H1 (cell line): Measurements from ENCODE around the gene ECEL1. TPM values are rescaled to one million over a fixed set of nuclear protein-coding genes. Genes with fewer than 3 reads are reported as not detected.
"Not testable (repeated sequence)": the region's sequence is repeated elsewhere in the genome, so short reads cannot be mapped to it uniquely, and the experiment has no call there.

Experiments
- CTCF ChIA-PET: fragments of 300-600 bp; sonication (Branson Sonifier 250); formaldehyde crosslinking; loops from one replicate; lab custom pipeline; 2021; ENCODE audit not compliant: partially characterized antibody; lab: Charles Lee
- POLR2A ChIA-PET: fragments of 300-600 bp; sonication (Branson Sonifier 250); formaldehyde crosslinking; loops from one replicate; lab custom pipeline; 2021; ENCODE audit warnings: inconsistent platforms; ENCODE audit not compliant: partially characterized antibody; lab: Charles Lee
- DNase-seq, 2 experiments: peaks; one replicate each; pipeline versions ENCODE4 v3.0.0 to v3.0.0-alpha.2; 2010 to 2022; ENCODE audit warnings: low spot score in 2 of 2, low read depth in 1 of 2, mixed read lengths in 1 of 2
- FAIRE-seq: peaks from 2 replicates; lab custom pipeline; 2011; peaks lifted over from hg19 to GRCh38; lab: Jason Lieb, UNC
- H2AFZ ChIP-seq: 2 replicates; pipeline ENCODE4 v1.8.1; 2012; ENCODE audit warnings: low read length, inconsistent platforms
- H2AK5ac ChIP-seq: 2 replicates; pipeline ENCODE4 v1.6.1; 2013; ENCODE audit warnings: low read depth, low read length
- H2BK120ac ChIP-seq: replicated peaks from 2 replicates; pipeline ENCODE3; 2013; ENCODE audit warnings: low read depth, low read length, inconsistent platforms
- H2BK12ac ChIP-seq: 2 replicates; pipeline ENCODE4 v1.6.1; 2013; ENCODE audit warnings: low read depth, low read length
- H2BK15ac ChIP-seq: 2 replicates; pipeline ENCODE4 v1.6.1; 2013; ENCODE audit warnings: low read length
- H2BK20ac ChIP-seq: 2 replicates; pipeline ENCODE4 v1.6.1; 2013; ENCODE audit warnings: low read length
- H2BK5ac ChIP-seq: 2 replicates; pipeline ENCODE4 v1.6.1; 2013; ENCODE audit warnings: low read depth, low read length
- H3K14ac ChIP-seq: 2 replicates; pipeline ENCODE4 v1.6.1; 2013; ENCODE audit warnings: inconsistent platforms; ENCODE audit not compliant: insufficient read length
- H3K18ac ChIP-seq: 2 replicates; pipeline ENCODE4 v1.6.1; 2013; ENCODE audit warnings: low read length; ENCODE audit errors: extremely low read depth
- H3K23ac ChIP-seq: 2 replicates; pipeline ENCODE4 v1.6.1; 2013; ENCODE audit warnings: inconsistent platforms; ENCODE audit not compliant: insufficient read length
- H3K23me2 ChIP-seq: 2 replicates; pipeline ENCODE4 v1.6.1; 2013; ENCODE audit warnings: low read depth, low read length
- H3K27ac ChIP-seq: 2 replicates; pipeline ENCODE4 v1.6.1; 2011; ENCODE audit warnings: low read depth, low read length, inconsistent platforms
- H3K27me3 ChIP-seq, 4 experiments: replicated peaks in 1 of 4; 1 replicate in 1 of 4; 2 replicates in 3 of 4; pipeline versions ENCODE4 v1.6.1 to v1.8.1; 2011 to 2013; ENCODE audit warnings: low read length in 3 of 4, mild to moderate bottlenecking in 3 of 4, inconsistent platforms in 2 of 4, mixed read lengths in 2 of 4, moderate library complexity in 1 of 4; ENCODE audit not compliant: control insufficient read depth in 3 of 4, insufficient read depth in 3 of 4; ENCODE audit errors: extremely low read depth in 1 of 4
- H3K36me3 ChIP-seq, 4 experiments: 2 replicates each; pipeline versions ENCODE4 v1.6.1 to v1.8.1; 2011 to 2013; ENCODE audit warnings: mild to moderate bottlenecking in 4 of 4, low read length in 3 of 4, moderate library complexity in 2 of 4, control low read depth in 1 of 4, inconsistent platforms in 1 of 4; ENCODE audit not compliant: insufficient read depth in 4 of 4, control insufficient read depth in 2 of 4
- H3K4ac ChIP-seq: replicated peaks from 2 replicates; pipeline ENCODE3; 2013; ENCODE audit warnings: low read length, low read depth, mixed read lengths, inconsistent platforms; ENCODE audit not compliant: insufficient read length
- H3K4me1 ChIP-seq, 4 experiments: replicated peaks in 1 of 4; 1 replicate in 1 of 4; 2 replicates in 3 of 4; pipeline versions ENCODE4 v1.6.1 to v1.8.1; 2011 to 2013; ENCODE audit warnings: low read length in 3 of 4, inconsistent platforms in 2 of 4, mixed read lengths in 1 of 4; ENCODE audit not compliant: insufficient read depth in 4 of 4, control insufficient read depth in 3 of 4
- H3K4me2 ChIP-seq, 2 experiments: 2 replicates each; pipeline versions ENCODE4 v1.6.1 to v1.8.1; 2011 to 2013; ENCODE audit warnings: low read depth in 2 of 2, low read length in 2 of 2, control low read depth in 1 of 2, inconsistent platforms in 1 of 2, mild to moderate bottlenecking in 1 of 2; ENCODE audit not compliant: insufficient read depth in 1 of 2
- H3K4me3 ChIP-seq, 4 experiments: fragments of 200-600, 300-600 bp in 1 of 4; sonication (generic), shearing (Covaris generic), sonication (Bioruptor Twin) in 1 of 4; 2 replicates each; pipeline versions ENCODE4 v1.5.1 to v1.8.1; 2011 to 2016; ENCODE audit warnings: low read length in 4 of 4, low read depth in 3 of 4, control low read depth in 2 of 4, inconsistent platforms in 2 of 4, mild to moderate bottlenecking in 2 of 4, mixed read lengths in 1 of 4, moderate library complexity in 1 of 4; ENCODE audit not compliant: insufficient read depth in 2 of 4; ENCODE audit errors: extremely low read depth in 1 of 4
- H3K56ac ChIP-seq: replicated peaks from 2 replicates; pipeline ENCODE3; 2013; ENCODE audit warnings: low read depth, mild to moderate bottlenecking, mixed read lengths, low read length, inconsistent platforms; ENCODE audit not compliant: insufficient read length
- H3K79me1 ChIP-seq: 2 replicates; pipeline ENCODE4 v1.6.1; 2013; ENCODE audit warnings: low read depth, low read length, control low read depth
- H3K79me2 ChIP-seq, 2 experiments: 2 replicates each; pipeline versions ENCODE4 v1.6.1 to v1.8.1; 2012 to 2013; ENCODE audit warnings: low read length in 2 of 2, mild to moderate bottlenecking in 2 of 2, inconsistent platforms in 1 of 2; ENCODE audit not compliant: insufficient read depth in 2 of 2, control insufficient read depth in 1 of 2
- H3K9ac ChIP-seq, 4 experiments: replicated peaks in 1 of 4; 1 replicate in 1 of 4; 2 replicates in 3 of 4; pipeline versions ENCODE4 v1.6.1 to v1.8.1; 2011 to 2013; ENCODE audit warnings: low read depth in 3 of 4, low read length in 3 of 4, control low read depth in 2 of 4, mild to moderate bottlenecking in 2 of 4, moderate library complexity in 2 of 4, inconsistent platforms in 1 of 4; ENCODE audit errors: extremely low read depth in 1 of 4
- H3K9me3 ChIP-seq, 2 experiments: 2 replicates each; pipeline versions ENCODE4 v1.6.1 to v1.8.1; 2012 to 2013; ENCODE audit warnings: mild to moderate bottlenecking in 2 of 2, moderate library complexity in 2 of 2, control low read depth in 1 of 2, inconsistent platforms in 1 of 2, low read depth in 1 of 2, low read length in 1 of 2, mixed read lengths in 1 of 2; ENCODE audit not compliant: insufficient read depth in 2 of 2
- H4K20me1 ChIP-seq, 2 experiments: replicated peaks in 1 of 2; 2 replicates each; pipeline versions ENCODE3 to v1.8.1; 2011 to 2013; ENCODE audit warnings: inconsistent platforms in 2 of 2, low read length in 2 of 2, mild to moderate bottlenecking in 1 of 2; ENCODE audit not compliant: insufficient read depth in 2 of 2, control insufficient read depth in 1 of 2
- H4K5ac ChIP-seq: 2 replicates; pipeline ENCODE4 v1.6.1; 2013; ENCODE audit warnings: low read length, low read depth, mixed read lengths, inconsistent platforms; ENCODE audit not compliant: insufficient read length
- H4K8ac ChIP-seq: 2 replicates; pipeline ENCODE4 v1.8.0; 2013; ENCODE audit warnings: mild to moderate bottlenecking, moderate library complexity, low read length, inconsistent platforms; ENCODE audit not compliant: insufficient read depth; ENCODE audit errors: extremely low read depth
- H4K91ac ChIP-seq: replicated peaks from 2 replicates; pipeline ENCODE3; 2013; ENCODE audit warnings: low read length, mixed read lengths, inconsistent platforms; ENCODE audit not compliant: insufficient read length
- WGBS, 2 experiments: shearing (Covaris generic) in 1 of 2; methylation state at CpG; one replicate each; pipeline versions ENCODE4 v1.1.6 to v1.1.7; 2013 to 2015; ENCODE audit warnings: low lambda C conversion rate in 2 of 2, mixed read lengths in 2 of 2, inconsistent platforms in 1 of 2, low coverage in 1 of 2, missing lambda C conversion rate in 1 of 2; ENCODE audit not compliant: insufficient replicate concordance in 2 of 2, insufficient coverage in 1 of 2, insufficient read length in 1 of 2; ENCODE audit errors: extremely low coverage in 1 of 2, missing lambda C conversion rate in 1 of 2; 5-methylcytosine and 5-hydroxymethylcytosine counted together
- polyA plus RNA-seq, 7 experiments: library from polyadenylated mRNA; depleted of rRNA in 3 of 7; stranded (reverse) in 5 of 7; unstranded in 2 of 7; fragments of >200 nt in 5 of 7; fragments of 200-250 nt in 2 of 7; gene quantifications; 1 replicate in 5 of 7; 2 replicates in 1 of 7; 4 replicates in 1 of 7; pipeline versions ENCODE4 v1.2.1 to v1.2.3, GENCODE V29; 2011 to 2013; ENCODE audit warnings: missing spikeins in 2 of 7, mixed read lengths in 2 of 7
- total RNA-seq: library from RNA; stranded (reverse); fragmentation: NEBNext Ultra II Directional; extraction: Animal tissue kit (Norgen Biotek cat#: 25700); gene quantifications from 2 replicates; pipeline ENCODE4 v1.2.1, GENCODE V29; 2021

The ECEL1 gene
- total and polyA plus RNA-seq, 2 of the 8 experiments (the other 6 are each of a cell fraction or from before 2014, with no cell fraction given), result 7.7 to 20.2 TPM

GRCh38 chr2:232441922-232442321 lies 45.7 kb downstream of the ECEL1 start:
- H2BK15ac ChIP-seq, H3K79me1 ChIP-seq, H3K79me2 ChIP-seq, H2AK5ac ChIP-seq, H3K4ac ChIP-seq, H3K18ac ChIP-seq, H4K20me1 ChIP-seq, FAIRE-seq, H3K36me3 ChIP-seq, DNase-seq, H2BK12ac ChIP-seq, H4K8ac ChIP-seq, H3K27me3 ChIP-seq, H2BK20ac ChIP-seq, H3K4me2 ChIP-seq, H4K91ac ChIP-seq, H2AFZ ChIP-seq, H3K4me3 ChIP-seq, H3K9me3 ChIP-seq, H3K27ac ChIP-seq, H3K23ac ChIP-seq, H2BK5ac ChIP-seq, H4K5ac ChIP-seq, H3K4me1 ChIP-seq, H2BK120ac ChIP-seq, H3K56ac ChIP-seq, H3K23me2 ChIP-seq, H3K9ac ChIP-seq, H3K14ac ChIP-seq: not testable (repeated sequence)
- 94% methylated on average over 7 of the region's 10 CpGs; no CpG with 5 or more reads in 1 of the 2 experiments for WGBS, 2 experiments
- CTCF ChIA-PET, result interaction anchor here (0.6 to 4.9 kb wide), 14 partner anchors 15 to 853 kb away, joined by 3 to 68 read pairs (median 4); no protein-coding TSS in a partner anchor
- POLR2A ChIA-PET, result interaction anchor here (0.6 kb wide), 1 partner anchor 17 kb away, joined by 3 read pairs; no protein-coding TSS in a partner anchor
